HepG2 (cell line): ENCODE results near the gene RHBDD1. TPM values are rescaled to one million over a fixed set of nuclear protein-coding genes. Genes with fewer than 3 reads are reported as not detected.

Experiments used
- DRAP1 ChIP-seq: IDR thresholded peaks from 2 replicates; pipeline ENCODE4 v1.6.1; 2016; ENCODE audit warnings: missing genetic modification reagents, missing compliant biosample characterization
- ELK4 ChIP-seq: sonication (generic); formaldehyde crosslinking; IDR thresholded peaks from 2 replicates; pipeline ENCODE4 v1.9.0; 2021; ENCODE audit warnings: missing genetic modification reagents, borderline replicate concordance
- GLMP ChIP-seq: sonication (generic); formaldehyde crosslinking; IDR thresholded peaks from 2 replicates; pipeline ENCODE4 v1.9.0; 2021; ENCODE audit warnings: missing genetic modification reagents, mild to moderate bottlenecking, borderline replicate concordance
- HDAC6 ChIP-seq: fragments of 200-600 bp; sonication (generic); IDR thresholded peaks from 2 replicates; pipeline ENCODE4 v1.7.0; 2017; ENCODE audit warnings: mild to moderate bottlenecking, antibody characterized with exemption, low read length, low read depth
- IKZF1 ChIP-seq: fragments of 450-650 bp; IDR thresholded peaks from 2 replicates; pipeline ENCODE4 v1.7.1; 2016
- JARID2 ChIP-seq: sonication (generic); formaldehyde crosslinking; IDR thresholded peaks from 2 replicates; pipeline ENCODE4 v1.8.1; 2023; ENCODE audit warnings: missing genetic modification reagents, inconsistent platforms; ENCODE audit not compliant: insufficient replicate concordance
- KAT8 ChIP-seq: IDR thresholded peaks from 2 replicates; pipeline ENCODE4 v1.6.1; 2016; ENCODE audit warnings: missing genetic modification reagents, missing compliant biosample characterization
- MAF1 ChIP-seq: sonication (generic); formaldehyde crosslinking; IDR thresholded peaks from 2 replicates; pipeline ENCODE4 v1.5.0; 2020; ENCODE audit warnings: missing genetic modification reagents, borderline replicate concordance
- MEIS1 ChIP-seq: sonication (generic); formaldehyde crosslinking; IDR thresholded peaks from 2 replicates; pipeline ENCODE4 v1.9.0; 2021; ENCODE audit warnings: mild to moderate bottlenecking, missing genetic modification reagents, moderate library complexity, borderline replicate concordance
- NCOR1 ChIP-seq: fragments of 200-600 bp; sonication (generic); IDR thresholded peaks from 2 replicates; pipeline ENCODE4 v1.7.0; 2017; ENCODE audit warnings: antibody characterized with exemption, low read length, borderline replicate concordance
- PHF21A ChIP-seq: sonication (generic); formaldehyde crosslinking; IDR thresholded peaks from 2 replicates; pipeline ENCODE4 v1.5.0; 2020; ENCODE audit warnings: mild to moderate bottlenecking, missing genetic modification reagents
- POGZ ChIP-seq: sonication (generic); formaldehyde crosslinking; IDR thresholded peaks from 2 replicates; pipeline ENCODE4 v1.4.0; 2020; ENCODE audit warnings: mild to moderate bottlenecking, missing genetic modification reagents
- STAT5B ChIP-seq: sonication (generic); formaldehyde crosslinking; IDR thresholded peaks from 2 replicates; pipeline ENCODE4 v1.4.0; 2020; ENCODE audit warnings: missing genetic modification reagents
- SYNCRIP ChIP-seq: fragments of 200-400 bp; formaldehyde crosslinking; IDR thresholded peaks from 2 replicates; pipeline ENCODE4 v1.6.1; 2018; ENCODE audit warnings: mild to moderate bottlenecking, low read depth, low read length; ENCODE audit not compliant: insufficient read depth
- ZBTB2 ChIP-seq: sonication (generic); formaldehyde crosslinking; IDR thresholded peaks from 2 replicates; pipeline ENCODE4 v1.8.0; 2022; ENCODE audit warnings: low read depth, missing genetic modification reagents
- ZNF124 ChIP-seq: sonication (generic); formaldehyde crosslinking; IDR thresholded peaks from 2 replicates; pipeline ENCODE4 v1.4.0; 2020; ENCODE audit warnings: missing genetic modification reagents
- ZNF253 ChIP-seq: sonication (generic); formaldehyde crosslinking; IDR thresholded peaks from 2 replicates; pipeline ENCODE4 v1.8.0; 2022; ENCODE audit warnings: mild to moderate bottlenecking, missing genetic modification reagents, borderline replicate concordance
- ZNF292 ChIP-seq: sonication (generic); formaldehyde crosslinking; IDR thresholded peaks from 2 replicates; pipeline ENCODE4 v1.8.1; 2022; ENCODE audit warnings: mild to moderate bottlenecking, low read depth, missing genetic modification reagents, borderline replicate concordance
- ZNF431 ChIP-seq: sonication (generic); formaldehyde crosslinking; IDR thresholded peaks from 2 replicates; pipeline ENCODE4 v1.9.0; 2022; ENCODE audit warnings: missing genetic modification reagents, low read depth, mild to moderate bottlenecking, borderline replicate concordance
- ZNF570 ChIP-seq: sonication (generic); formaldehyde crosslinking; IDR thresholded peaks from 2 replicates; pipeline ENCODE4 v1.4.0; 2020; ENCODE audit warnings: mild to moderate bottlenecking, missing genetic modification reagents, borderline replicate concordance
- ZNF576 ChIP-seq: sonication (generic); formaldehyde crosslinking; IDR thresholded peaks from 2 replicates; pipeline ENCODE4 v1.4.0; 2020; ENCODE audit warnings: mild to moderate bottlenecking, missing genetic modification reagents
- ZNF678 ChIP-seq: sonication (generic); formaldehyde crosslinking; IDR thresholded peaks from 2 replicates; pipeline ENCODE4 v1.4.0; 2020; ENCODE audit warnings: mild to moderate bottlenecking, missing genetic modification reagents
- ZSCAN12 ChIP-seq: sonication (generic); formaldehyde crosslinking; IDR thresholded peaks from 2 replicates; pipeline ENCODE4 v1.9.0; 2021; ENCODE audit warnings: mild to moderate bottlenecking, missing genetic modification reagents
- polyA plus RNA-seq, 8 experiments: library from polyadenylated mRNA; depleted of rRNA in 3 of 8; stranded (reverse) in 7 of 8; unstranded in 1 of 8; fragments of >200 nt; fragmentation: Illumina TruSeq in 4 of 8; extraction: Trizol in 4 of 8; gene quantifications; 2 replicates each; pipeline versions ENCODE4 v1.2.1 to v1.2.3, GENCODE V29; 2011 to 2016; ENCODE audit warnings: low read depth in 4 of 8, missing spikeins in 1 of 8, mixed read lengths in 1 of 8; ENCODE audit not compliant: insufficient read depth in 1 of 8
- total RNA-seq, 5 experiments: library from RNA; depleted of rRNA; stranded (reverse); fragments of >200 nt; fragmentation: Illumina TruSeq; extraction: Trizol; gene quantifications; 2 replicates each; pipeline ENCODE4 v1.2.3, GENCODE V29; 2016; ENCODE audit warnings: low read depth in 1 of 5
- TF ChIP-seq, protein P1 (sequence below): sonication (generic); formaldehyde crosslinking; IDR thresholded peaks from 2 replicates; pipeline ENCODE4 v1.4.0; 2020; ENCODE audit warnings: mild to moderate bottlenecking, missing genetic modification reagents

The RHBDD1 gene
- total and polyA plus RNA-seq, 2 of the 13 experiments (the other 11 are each of a cell fraction or from before 2014, with no cell fraction given): 8.2 to 9.5 TPM

DNA sequence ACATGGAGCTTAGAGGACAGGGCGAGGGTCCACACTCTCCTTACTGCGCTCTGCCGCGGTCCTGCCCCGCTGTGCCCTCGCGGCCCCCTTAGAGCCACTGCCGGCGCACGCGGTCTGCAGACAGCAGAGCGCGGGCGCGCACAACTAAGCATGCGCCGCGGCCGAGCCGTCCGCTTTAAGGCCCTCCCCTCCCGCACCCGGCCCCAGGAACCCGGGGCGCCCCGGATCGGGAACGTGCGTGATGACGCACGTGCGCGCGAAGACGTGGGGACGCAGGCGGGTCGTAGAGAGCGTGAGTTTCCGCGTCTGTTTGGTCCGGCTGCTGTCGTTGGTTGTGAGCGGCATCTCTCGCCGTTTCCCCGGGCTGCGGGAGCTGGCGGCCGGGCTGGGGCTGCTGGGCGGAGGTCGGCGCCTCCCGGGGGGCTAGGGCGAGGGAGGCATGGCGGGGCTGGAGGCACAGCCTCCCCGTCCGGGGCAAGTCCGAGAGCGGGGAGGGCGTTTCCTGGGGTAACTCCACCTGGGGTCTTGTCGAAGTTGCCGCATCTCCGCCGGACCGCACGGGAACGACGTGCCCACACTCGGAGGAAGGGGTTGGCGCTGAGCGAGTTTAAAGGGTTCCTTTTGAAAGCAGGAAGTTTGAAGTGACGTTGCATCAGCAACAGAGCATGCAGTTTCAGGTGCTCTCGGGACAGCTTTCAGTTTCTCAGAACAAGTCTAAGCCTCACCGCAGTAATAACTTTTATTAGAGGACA lies at the start of gene RHBDD1 (continued):
- TF ChIP-seq ELK4 (no peak), GLMP (CRISPR knock-in tag) (no peak; the same call in 1 of the 2 replicates), KAT8 (CRISPR knock-in tag) (peak; percentile 67), ZNF570 (CRISPR knock-in tag) (0 out of 2 replicates have a peak, but pooled peaks have one; percentile 59), ZNF124 (CRISPR knock-in tag) (peak; percentile 71; the same call in 1 of the 2 replicates), JARID2 (CRISPR knock-in tag) (peak; percentile 52), DRAP1 (0 out of 2 replicates have a peak, but pooled peaks have one; percentile 26), SYNCRIP (no peak), STAT5B (CRISPR knock-in tag) (no peak), IKZF1 (no peak), ZNF678 (CRISPR knock-in tag) (no peak), MAF1 (no peak), ZNF292 (CRISPR knock-in tag) (no peak), PHF21A (CRISPR knock-in tag) (peak; percentile 31; the same call in 1 of the 2 replicates), ZNF253 (no peak), ZNF431 (no peak; the same call in 1 of the 2 replicates), POGZ (peak; percentile 98), ZNF576 (0 out of 2 replicates have a peak, but pooled peaks have one; percentile 80), HDAC6 (no peak), ZSCAN12 (CRISPR knock-in tag) (no peak), MEIS1 (no peak), ZBTB2 (CRISPR knock-in tag) (peak; percentile 61), NCOR1 (no peak)
- TF ChIP-seq, protein P1, sequence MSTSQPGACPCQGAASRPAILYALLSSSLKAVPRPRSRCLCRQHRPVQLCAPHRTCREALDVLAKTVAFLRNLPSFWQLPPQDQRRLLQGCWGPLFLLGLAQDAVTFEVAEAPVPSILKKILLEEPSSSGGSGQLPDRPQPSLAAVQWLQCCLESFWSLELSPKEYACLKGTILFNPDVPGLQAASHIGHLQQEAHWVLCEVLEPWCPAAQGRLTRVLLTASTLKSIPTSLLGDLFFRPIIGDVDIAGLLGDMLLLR (CRISPR knock-in tag): peak; percentile 84
